Neutrophil (primary cell): Measurements from ENCODE around the gene COX6B1.

Experiments
- H3K27ac ChIP-seq: fragments of 200-600 bp; sonication (generic); 2 replicates; pipeline ENCODE4 v1.5.1; 2016; ENCODE audit warnings: mild to moderate bottlenecking, moderate library complexity
- H3K27me3 ChIP-seq: fragments of 200-600 bp; sonication (generic); 2 replicates; pipeline ENCODE4 v1.6.0; 2016; ENCODE audit warnings: mild to moderate bottlenecking
- H3K36me3 ChIP-seq: fragments of 200-600 bp; sonication (generic); 2 replicates; pipeline ENCODE4 v1.5.1; 2017
- H3K4me1 ChIP-seq, 2 experiments: fragments of 200-600 bp in 1 of 2; sonication (generic) in 1 of 2; 1 replicate in 1 of 2; 2 replicates in 1 of 2; pipeline versions ENCODE4 v1.5.1 to v1.6.1; 2013 to 2016; ENCODE audit warnings: low read depth in 1 of 2, low read length in 1 of 2, mild to moderate bottlenecking in 1 of 2, moderate library complexity in 1 of 2; ENCODE audit not compliant: control insufficient read depth in 1 of 2, insufficient read depth in 1 of 2
- H3K4me3 ChIP-seq, 2 experiments: fragments of 200-600 bp in 1 of 2; sonication (generic) in 1 of 2; 1 replicate in 1 of 2; 2 replicates in 1 of 2; pipeline ENCODE4 v1.5.1; 2013 to 2016; ENCODE audit warnings: low read depth in 1 of 2, low read length in 1 of 2, mild to moderate bottlenecking in 1 of 2, moderate library complexity in 1 of 2
- H3K9me3 ChIP-seq: fragments of 200-600 bp; sonication (generic); 2 replicates; pipeline ENCODE4 v1.5.1; 2016
- CTCF ChIP-seq: fragments of 200-600 bp; sonication (generic); IDR thresholded peaks from 2 replicates; pipeline ENCODE4 v1.5.1; 2016; ENCODE audit warnings: antibody characterized with exemption

The COX6B1 gene

GRCh38 chr19:35609851-35610353, 38.2 kb upstream of the COX6B1 start:
- no peak overlapping the region for H3K4me3 ChIP-seq
- no peaks in the 10 kb centered on the region for H3K36me3 ChIP-seq
- H3K4me1 ChIP-seq, result peaks cover 26 to 28% of the 10 kb centered on the region in 2 experiments
- H3K27me3 ChIP-seq, result no peaks in the 10 kb centered on the region
- no peak for TF ChIP-seq CTCF
- peak overlapping the region; percentile 15 for H3K27ac ChIP-seq
- H3K9me3 ChIP-seq, result no peaks in the 10 kb centered on the region

DNA sequence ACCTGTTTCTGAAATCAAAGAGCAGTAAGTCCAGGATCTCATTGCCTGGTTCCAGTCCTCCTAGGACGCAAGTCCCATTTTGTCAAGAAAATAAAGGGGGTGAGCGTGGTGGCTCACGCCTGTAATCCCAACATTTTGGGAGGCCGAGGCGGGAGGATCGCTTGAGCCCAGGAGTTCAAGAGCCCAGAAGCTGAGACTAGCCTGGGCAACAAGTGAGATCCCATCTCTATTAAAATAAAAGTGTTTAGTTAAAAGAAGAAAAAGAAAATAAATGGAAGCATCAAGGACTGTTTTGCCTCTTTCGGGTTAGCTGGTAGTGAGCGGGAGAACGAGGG, 35.9 kb upstream of the COX6B1 start:
- H3K27me3 ChIP-seq, result no peaks in the 10 kb centered on the region
- no peak for TF ChIP-seq CTCF
- no peaks in the 10 kb centered on the region for H3K9me3 ChIP-seq
- peak overlapping the region; percentile 12 for H3K27ac ChIP-seq
- H3K4me3 ChIP-seq, result peak overlapping the region; percentile 71 to 82
- H3K4me1 ChIP-seq, result peaks cover 22 to 28% of the 10 kb centered on the region in 2 experiments
- no peaks in the 10 kb centered on the region for H3K36me3 ChIP-seq

DNA sequence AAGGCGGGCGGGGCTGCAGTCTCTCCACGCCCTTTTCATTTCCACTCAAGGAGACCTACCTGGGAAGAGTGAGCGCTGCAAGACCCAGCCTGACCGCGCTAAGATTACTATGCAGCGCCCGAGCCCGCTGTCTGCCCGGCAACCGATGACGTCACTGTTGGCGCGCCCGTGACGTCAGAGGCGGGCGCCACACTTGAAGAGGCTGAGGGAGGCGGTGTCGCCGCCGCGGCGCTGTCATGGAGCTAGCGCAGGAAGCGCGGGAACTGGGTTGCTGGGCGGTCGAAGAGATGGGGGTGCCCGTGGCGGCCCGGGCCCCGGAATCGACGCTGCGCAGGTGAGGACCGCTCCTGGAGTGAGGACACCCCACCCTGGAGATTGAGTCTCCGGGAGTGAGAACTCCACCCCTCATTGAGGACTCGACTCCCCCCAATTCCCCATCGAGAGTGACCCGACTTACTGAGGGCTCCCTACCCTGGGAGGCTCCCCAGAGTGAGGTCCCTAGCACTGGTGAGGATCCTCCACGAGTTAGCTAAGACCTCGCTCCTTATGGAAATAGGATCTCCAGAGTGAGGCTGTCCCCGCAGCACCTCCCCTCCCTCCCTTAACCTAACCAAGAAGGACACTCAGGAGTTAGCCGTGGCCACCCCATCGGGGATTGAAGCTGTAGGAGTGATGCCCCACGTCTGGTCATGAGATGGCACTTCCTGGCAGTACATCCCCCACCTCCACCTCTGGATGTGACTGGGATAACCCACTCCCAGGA, 35.4 kb upstream of the COX6B1 start, which contains the start of gene HAUS5:
Gene HAUS5, plus strand, starts transcription at position 177 of the 763 bp plus-strand sequence. Its CDS starts 60 bp downstream, at position 237.
- peak; percentile 65 for TF ChIP-seq CTCF
- Histone ChIP-seq H3K27ac (peak within 1 kb of the TSS; percentile 12), H3K4me1 (peaks cover 22 to 28% of the 10 kb centered on the region in 2 experiments), H3K36me3 (peaks cover 2% of the 10 kb centered on the region), H3K27me3 (no peaks in the 10 kb centered on the region), H3K4me3 (peak within 1 kb of the TSS; percentile 71 to 82), H3K9me3 (no peaks in the 10 kb centered on the region)

- no peaks in the 10 kb centered on the region for H3K27me3 ChIP-seq
- no peaks in the 10 kb centered on the region for H3K9me3 ChIP-seq
- peaks cover 10% of the 10 kb centered on the region for H3K36me3 ChIP-seq
- no peak overlapping the region for H3K27ac ChIP-seq
- H3K4me1 ChIP-seq, result peaks cover 22 to 28% of the 10 kb centered on the region in 2 experiments
- H3K4me3 ChIP-seq, result no peak overlapping the region
- TF ChIP-seq CTCF, result no peak
Measured at GRCh38 chr19:35613574-35613973, 34.5 kb upstream of the COX6B1 start.

DNA sequence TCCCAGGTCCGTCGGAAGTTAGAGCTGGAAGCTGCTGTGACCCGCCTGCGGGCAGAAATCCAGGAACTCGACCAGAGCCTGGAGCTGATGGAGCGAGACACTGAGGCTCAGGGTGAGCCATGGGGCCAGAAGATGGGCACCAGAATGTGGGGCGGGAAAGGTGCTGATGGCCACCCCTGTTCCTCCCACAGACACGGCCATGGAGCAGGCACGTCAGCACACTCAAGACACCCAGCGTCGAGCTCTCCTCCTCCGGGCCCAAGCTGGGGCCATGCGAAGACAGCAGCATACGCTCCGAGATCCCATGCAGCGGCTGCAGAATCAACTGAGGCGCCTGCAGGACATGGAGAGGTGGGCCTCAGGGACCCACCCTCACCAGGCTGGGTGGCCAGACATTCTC, 33.1 kb upstream of the COX6B1 start:
- Histone ChIP-seq H3K4me1 (peaks cover 16 to 21% of the 10 kb centered on the region in 2 experiments), H3K4me3 (no peak overlapping the region), H3K27ac (no peak overlapping the region), H3K36me3 (peaks cover 13% of the 10 kb centered on the region), H3K9me3 (no peaks in the 10 kb centered on the region), H3K27me3 (no peaks in the 10 kb centered on the region)
- TF ChIP-seq CTCF, result no peak
